GM06990 (cell line): Measurements from ENCODE around the gene LINC01488.

Experiments used
- DNase-seq: peaks from one replicate; pipeline ENCODE4 v3.0.0-alpha.2; 2011; ENCODE audit not compliant: insufficient read length; ENCODE audit errors: extremely low read depth
- H3K27me3 ChIP-seq: replicated peaks from 2 replicates; pipeline ENCODE4 v1.6.0; 2011; ENCODE audit warnings: low read length; ENCODE audit not compliant: control insufficient read depth, insufficient read depth
- H3K36me3 ChIP-seq: 2 replicates; pipeline ENCODE4 v1.5.1; 2011; ENCODE audit warnings: low read length; ENCODE audit not compliant: control insufficient read depth, insufficient read depth
- H3K4me3 ChIP-seq: replicated peaks from 2 replicates; pipeline ENCODE4 v1.5.1; 2011; ENCODE audit warnings: low read depth, mild to moderate bottlenecking, control low read depth, low read length
- CTCF ChIP-seq: IDR thresholded peaks from 2 replicates; pipeline ENCODE4 v1.5.1; 2011; ENCODE audit warnings: low read length, control low read depth, mild to moderate bottlenecking, inconsistent platforms; ENCODE audit not compliant: insufficient read depth, poor library complexity, severe bottlenecking

The LINC01488 gene

GRCh38 chr11:69531071-69531716 is 49.7 kb downstream of the LINC01488 start:
- no peak for DNase-seq
- Histone ChIP-seq H3K36me3 (no peaks in the 10 kb centered on the region), H3K27me3 (peaks cover 5% of the 10 kb centered on the region), H3K4me3 (no peak overlapping the region)
- no peak for TF ChIP-seq CTCF

- TF ChIP-seq CTCF = no peak
- H3K27me3 ChIP-seq = peaks cover 5% of the 10 kb centered on the region
- H3K36me3 ChIP-seq = no peaks in the 10 kb centered on the region
- DNase-seq = no peak
- H3K4me3 ChIP-seq = no peak overlapping the region
Observed at GRCh38 chr11:69531717-69532088, 50.2 kb downstream of the LINC01488 start.

- Histone ChIP-seq H3K36me3 (no peaks in the 10 kb centered on the region), H3K4me3 (no peak overlapping the region), H3K27me3 (peaks cover 5% of the 10 kb centered on the region)
- TF ChIP-seq CTCF = no peak
- no peak for DNase-seq
Observed at GRCh38 chr11:69533296-69534165, 52.1 kb downstream of the LINC01488 start.

GRCh38 chr11:69534166-69534530 is 52.7 kb downstream of the LINC01488 start:
- TF ChIP-seq CTCF = no peak
- H3K4me3 ChIP-seq = no peak overlapping the region
- no peak for DNase-seq
- H3K27me3 ChIP-seq = peaks cover 5% of the 10 kb centered on the region
- H3K36me3 ChIP-seq = no peaks in the 10 kb centered on the region

- no peaks in the 10 kb centered on the region for H3K36me3 ChIP-seq
- no peak for DNase-seq
- H3K4me3 ChIP-seq = no peak overlapping the region
- H3K27me3 ChIP-seq = peaks cover 3% of the 10 kb centered on the region; the same call in 1 of the 2 replicates
- TF ChIP-seq CTCF = no peak
Observed at GRCh38 chr11:69535908-69536307, 54.4 kb downstream of the LINC01488 start.
